Right atrium auricular region (tissue), 2 donors: Measurements from ENCODE around the gene CLOCK. TPM values are rescaled to one million over a fixed set of nuclear protein-coding genes. Genes with fewer than 3 reads are reported as not detected.
A peak's percentile ranks its signal among the peaks of the same experiment; 100 is the strongest.

Experiments used
- DNase-seq: peaks from one replicate; pipeline ENCODE4 v3.0.0-alpha.2; 2019; ENCODE audit warnings: low spot score
- H3K27ac ChIP-seq, 2 donors: fragments of 200-600 bp; sonication (generic); 1 replicate in 1 of 2; 2 replicates in 1 of 2; pipeline ENCODE4 v1.5.1; 2016 to 2019
- H3K27me3 ChIP-seq, 2 donors: fragments of 200-600 bp; sonication (generic); one replicate each; pipeline versions ENCODE4 v1.5.1 to v1.6.0; 2017 to 2019
- H3K36me3 ChIP-seq: fragments of 200-600 bp; sonication (generic); one replicate; pipeline ENCODE4 v1.5.1; 2016
- H3K4me1 ChIP-seq, 2 donors: fragments of 200-600 bp; sonication (generic); one replicate each; pipeline versions ENCODE4 v1.5.1 to v1.6.0; 2017 to 2019
- H3K4me3 ChIP-seq, 2 donors: fragments of 200-600 bp; sonication (generic); 1 replicate in 1 of 2; 2 replicates in 1 of 2; pipeline ENCODE4 v1.5.1; 2017 to 2019; ENCODE audit warnings: mild to moderate bottlenecking in 1 of 2, moderate library complexity in 1 of 2
- H3K9me3 ChIP-seq, 2 donors: fragments of 200-600 bp; sonication (generic); one replicate each; pipeline ENCODE4 v1.5.1; 2019
- CTCF ChIP-seq, 2 donors: fragments of 200-600 bp; sonication (generic); IDR thresholded peaks; one replicate each; pipeline ENCODE4 v1.5.1; 2019; ENCODE audit warnings: antibody characterized with exemption in 2 of 2
- total RNA-seq, 2 donors: library from RNA; depleted of rRNA; stranded (reverse); fragments of >200 nt; gene quantifications; one replicate each; pipeline ENCODE4 v1.1.0, GENCODE V29; 2016

CLOCK gene
- total RNA-seq, 2 donors from 2014 or later = 29.8 to 33.2 TPM

GRCh38 chr4:55411621-55412020 is 135.1 kb downstream of the CLOCK start:
- no peak for TF ChIP-seq CTCF (IDR thresholded peaks at IDR 0.05)
- H3K36me3 ChIP-seq = peaks cover 14% of the 10 kb centered on the region
- H3K4me1 ChIP-seq = peaks cover 0 to 37% of the 10 kb centered on the region in 2 donors
- DNase-seq = no peak
- no peaks in the 10 kb centered on the region for H3K9me3 ChIP-seq
- H3K27me3 ChIP-seq = no peaks in the 10 kb centered on the region
- H3K4me3 ChIP-seq = no peak overlapping the region
- no peak overlapping the region for H3K27ac ChIP-seq

- no peak for DNase-seq
- Histone ChIP-seq H3K9me3 (no peaks in the 10 kb centered on the region), H3K27me3 (no peaks in the 10 kb centered on the region), H3K4me1 (peaks cover 0 to 37% of the 10 kb centered on the region in 2 donors), H3K36me3 (peaks cover 12% of the 10 kb centered on the region), H3K4me3 (no peak overlapping the region), H3K27ac (no peak overlapping the region)
- TF ChIP-seq CTCF (IDR thresholded peaks at IDR 0.05) = no peak
These were observed 136.3 kb downstream of the CLOCK start for GRCh38 chr4:55410431-55410830.

- H3K27ac ChIP-seq = peak overlapping the region in 1 of 2 donors; percentile 4
- H3K9me3 ChIP-seq = no peaks in the 10 kb centered on the region
- peaks cover 20% of the 10 kb centered on the region for H3K36me3 ChIP-seq
- H3K4me3 ChIP-seq = no peak overlapping the region
- peak in 1 of 2 donors; percentile 55 for TF ChIP-seq CTCF (IDR thresholded peaks at IDR 0.05)
- DNase-seq = no peak
- H3K4me1 ChIP-seq = peaks cover 0 to 37% of the 10 kb centered on the region in 2 donors
- no peaks in the 10 kb centered on the region for H3K27me3 ChIP-seq
These were observed 137.1 kb downstream of the CLOCK start for GRCh38 chr4:55409468-55410171.

- H3K4me3 ChIP-seq = no peak overlapping the region
- no peak for TF ChIP-seq CTCF (IDR thresholded peaks at IDR 0.05)
- H3K27me3 ChIP-seq = no peaks in the 10 kb centered on the region
- no peak overlapping the region for H3K27ac ChIP-seq
- H3K9me3 ChIP-seq = no peaks in the 10 kb centered on the region
- H3K4me1 ChIP-seq = peaks cover 0 to 37% of the 10 kb centered on the region in 2 donors
- no peak for DNase-seq
- H3K36me3 ChIP-seq = peaks cover 25% of the 10 kb centered on the region
These were observed 138.9 kb downstream of the CLOCK start for GRCh38 chr4:55407764-55408163.

- Histone ChIP-seq H3K4me3 (no peak overlapping the region), H3K27me3 (no peaks in the 10 kb centered on the region), H3K27ac (no peak overlapping the region), H3K36me3 (peaks cover 25% of the 10 kb centered on the region), H3K4me1 (peaks cover 0 to 37% of the 10 kb centered on the region in 2 donors), H3K9me3 (no peaks in the 10 kb centered on the region)
- DNase-seq = no peak
- TF ChIP-seq CTCF (IDR thresholded peaks at IDR 0.05) = no peak
These were observed 139.6 kb downstream of the CLOCK start for GRCh38 chr4:55407119-55407518.

- no peak for TF ChIP-seq CTCF (IDR thresholded peaks at IDR 0.05)
- Histone ChIP-seq H3K9me3 (no peaks in the 10 kb centered on the region), H3K27ac (no peak overlapping the region), H3K4me1 (peaks cover 0 to 37% of the 10 kb centered on the region in 2 donors), H3K36me3 (peaks cover 27% of the 10 kb centered on the region), H3K4me3 (no peak overlapping the region), H3K27me3 (no peaks in the 10 kb centered on the region)
- no peak for DNase-seq
These were observed 140.2 kb downstream of the CLOCK start for GRCh38 chr4:55406545-55406944.
